Skeletal muscle tissue (tissue), 4 donors: ENCODE data around the gene CPB1. TPM values are rescaled to one million over a fixed set of nuclear protein-coding genes. Genes with fewer than 3 reads are reported as not detected.
"Not testable (repeated sequence)": the region's sequence is repeated elsewhere in the genome, so short reads cannot be mapped to it uniquely, and the experiment has no call there.

ENCODE experiments used
- H3K27ac ChIP-seq: one replicate; pipeline ENCODE4 v1.7.0; 2013; ENCODE audit warnings: mild to moderate bottlenecking, low read depth, low read length, inconsistent platforms
- H3K27me3 ChIP-seq, 3 donors: one replicate each; pipeline ENCODE4 v1.7.0; 2013; ENCODE audit warnings: low read length in 3 of 3; ENCODE audit not compliant: control insufficient read depth in 3 of 3, insufficient read depth in 3 of 3
- H3K36me3 ChIP-seq, 3 donors: one replicate each; pipeline ENCODE4 v1.7.0; 2013; ENCODE audit warnings: low read length in 3 of 3; ENCODE audit not compliant: control insufficient read depth in 3 of 3, insufficient read depth in 3 of 3
- H3K4me1 ChIP-seq, 3 donors: one replicate each; pipeline ENCODE4 v1.7.0; 2013; ENCODE audit warnings: low read length in 3 of 3, mild to moderate bottlenecking in 3 of 3; ENCODE audit not compliant: control insufficient read depth in 3 of 3, insufficient read depth in 3 of 3
- H3K4me3 ChIP-seq, 3 donors: one replicate each; pipeline ENCODE4 v1.7.0; 2013; ENCODE audit warnings: low read length in 3 of 3
- H3K9ac ChIP-seq, 3 donors: one replicate each; pipeline ENCODE4 v1.7.0; 2013; ENCODE audit warnings: low read length in 3 of 3, mild to moderate bottlenecking in 3 of 3, moderate library complexity in 2 of 3, low read depth in 1 of 3
- H3K9me3 ChIP-seq, 3 donors: one replicate each; pipeline ENCODE4 v1.7.0; 2013; ENCODE audit warnings: low read length in 3 of 3; ENCODE audit not compliant: control insufficient read depth in 3 of 3
- total RNA-seq: library from RNA; depleted of rRNA; stranded (reverse); fragments of >200 nt; gene quantifications from one replicate; pipeline ENCODE4 v1.2.3, GENCODE V29; 2014
- donor health status: Osteomylitis.

Gene CPB1
- total RNA-seq, result 2.1 TPM

- H3K27me3 ChIP-seq, result no peaks in the 10 kb centered on the region
- no peaks in the 10 kb centered on the region for H3K9me3 ChIP-seq
- H3K9ac ChIP-seq, result no peak within 1 kb of the TSS
- H3K36me3 ChIP-seq, result no peaks in the 10 kb centered on the region
- no peaks in the 10 kb centered on the region for H3K4me1 ChIP-seq
- H3K27ac ChIP-seq, result no peak within 1 kb of the TSS
- H3K4me3 ChIP-seq, result no peak within 1 kb of the TSS
Measured at GRCh38 chr3:148827585-148827984, at the start of gene CPB1. Gene CPB1, plus strand, starts transcription at chr3:148827811. Its CDS starts 13 bp downstream, at chr3:148827824.

GRCh38 chr3:148778926-148779325 lies 48.7 kb upstream of the CPB1 start:
- H3K27ac ChIP-seq, result no peak overlapping the region
- H3K36me3 ChIP-seq, result no peaks in the 10 kb centered on the region
- H3K9me3 ChIP-seq, result no peaks in the 10 kb centered on the region
- H3K9ac ChIP-seq, result no peak overlapping the region
- H3K4me3 ChIP-seq, result no peak overlapping the region
- no peaks in the 10 kb centered on the region for H3K4me1 ChIP-seq
- no peaks in the 10 kb centered on the region for H3K27me3 ChIP-seq

- H3K36me3 ChIP-seq, H3K4me1 ChIP-seq, H3K9me3 ChIP-seq, H3K4me3 ChIP-seq, H3K27ac ChIP-seq, H3K9ac ChIP-seq, H3K27me3 ChIP-seq: not testable (repeated sequence)
Measured at GRCh38 chr3:148785026-148785425, 42.6 kb upstream of the CPB1 start.

GRCh38 chr3:148786159-148786558 lies 41.5 kb upstream of the CPB1 start:
- not testable (repeated sequence) for H3K9ac ChIP-seq, H3K4me1 ChIP-seq, H3K27ac ChIP-seq

GRCh38 chr3:148789146-148789545 lies 38.5 kb upstream of the CPB1 start:
- Histone ChIP-seq H3K27ac (no peak overlapping the region), H3K9me3 (no peaks in the 10 kb centered on the region), H3K4me1 (no peaks in the 10 kb centered on the region), H3K9ac (no peak overlapping the region), H3K27me3 (no peaks in the 10 kb centered on the region), H3K4me3 (no peak overlapping the region), H3K36me3 (no peaks in the 10 kb centered on the region)

More at GRCh38 chr3:148786159-148786558, 41.5 kb upstream of the CPB1 start:
- H3K36me3 ChIP-seq, H3K9me3 ChIP-seq, H3K4me3 ChIP-seq, H3K27me3 ChIP-seq: not testable (repeated sequence)

GRCh38 chr3:148789906-148790305 lies 37.7 kb upstream of the CPB1 start:
- no peak overlapping the region for H3K4me3 ChIP-seq
- peak overlapping the region in 1 of 3 donors; percentile 15 for H3K9ac ChIP-seq
- H3K4me1 ChIP-seq, result no peaks in the 10 kb centered on the region
- no peaks in the 10 kb centered on the region for H3K27me3 ChIP-seq
- H3K36me3 ChIP-seq, result no peaks in the 10 kb centered on the region
- peak overlapping the region; percentile 46 for H3K27ac ChIP-seq
- no peaks in the 10 kb centered on the region for H3K9me3 ChIP-seq

GRCh38 chr3:148790370-148790769 lies 37.2 kb upstream of the CPB1 start:
- H3K4me3 ChIP-seq, result no peak overlapping the region
- H3K9me3 ChIP-seq, result no peaks in the 10 kb centered on the region
- H3K9ac ChIP-seq, result peak overlapping the region in 1 of 3 donors; percentile 15
- peak overlapping the region; percentile 46 for H3K27ac ChIP-seq
- H3K36me3 ChIP-seq, result no peaks in the 10 kb centered on the region
- no peaks in the 10 kb centered on the region for H3K27me3 ChIP-seq
- H3K4me1 ChIP-seq, result no peaks in the 10 kb centered on the region

- Histone ChIP-seq H3K9me3 (no peaks in the 10 kb centered on the region), H3K27me3 (no peaks in the 10 kb centered on the region), H3K9ac (no peak overlapping the region), H3K4me1 (no peaks in the 10 kb centered on the region), H3K36me3 (no peaks in the 10 kb centered on the region), H3K4me3 (no peak overlapping the region), H3K27ac (peak overlapping the region; percentile 46)
Measured at GRCh38 chr3:148790851-148791735, 36.5 kb upstream of the CPB1 start.

- Histone ChIP-seq H3K9ac (no peak overlapping the region), H3K27me3 (no peaks in the 10 kb centered on the region), H3K4me3 (no peak overlapping the region), H3K9me3 (no peaks in the 10 kb centered on the region), H3K4me1 (no peaks in the 10 kb centered on the region), H3K36me3 (no peaks in the 10 kb centered on the region), H3K27ac (peak overlapping the region; percentile 46)
Measured at GRCh38 chr3:148791920-148792319, 35.7 kb upstream of the CPB1 start.

GRCh38 chr3:148792516-148792915 lies 35.1 kb upstream of the CPB1 start:
- no peak overlapping the region for H3K27ac ChIP-seq
- no peaks in the 10 kb centered on the region for H3K9me3 ChIP-seq
- no peaks in the 10 kb centered on the region for H3K4me1 ChIP-seq
- H3K27me3 ChIP-seq, result no peaks in the 10 kb centered on the region
- H3K36me3 ChIP-seq, result no peaks in the 10 kb centered on the region
- H3K9ac ChIP-seq, result no peak overlapping the region
- H3K4me3 ChIP-seq, result no peak overlapping the region
